HG03175 (cell line): ENCODE results near the gene CLDN15.
"Not testable (repeated sequence)": the region's sequence is repeated elsewhere in the genome, so short reads cannot be mapped to it uniquely, and the experiment has no call there.

Experiments
- ATAC-seq: cut with Tn5 transposase; IDR thresholded peaks from one replicate; pipeline ENCODE4 v1.9.1; 2021; ENCODE audit warnings: mild to moderate bottlenecking, moderate library complexity; ENCODE audit not compliant: unreplicated experiment

CLDN15 gene

DNA sequence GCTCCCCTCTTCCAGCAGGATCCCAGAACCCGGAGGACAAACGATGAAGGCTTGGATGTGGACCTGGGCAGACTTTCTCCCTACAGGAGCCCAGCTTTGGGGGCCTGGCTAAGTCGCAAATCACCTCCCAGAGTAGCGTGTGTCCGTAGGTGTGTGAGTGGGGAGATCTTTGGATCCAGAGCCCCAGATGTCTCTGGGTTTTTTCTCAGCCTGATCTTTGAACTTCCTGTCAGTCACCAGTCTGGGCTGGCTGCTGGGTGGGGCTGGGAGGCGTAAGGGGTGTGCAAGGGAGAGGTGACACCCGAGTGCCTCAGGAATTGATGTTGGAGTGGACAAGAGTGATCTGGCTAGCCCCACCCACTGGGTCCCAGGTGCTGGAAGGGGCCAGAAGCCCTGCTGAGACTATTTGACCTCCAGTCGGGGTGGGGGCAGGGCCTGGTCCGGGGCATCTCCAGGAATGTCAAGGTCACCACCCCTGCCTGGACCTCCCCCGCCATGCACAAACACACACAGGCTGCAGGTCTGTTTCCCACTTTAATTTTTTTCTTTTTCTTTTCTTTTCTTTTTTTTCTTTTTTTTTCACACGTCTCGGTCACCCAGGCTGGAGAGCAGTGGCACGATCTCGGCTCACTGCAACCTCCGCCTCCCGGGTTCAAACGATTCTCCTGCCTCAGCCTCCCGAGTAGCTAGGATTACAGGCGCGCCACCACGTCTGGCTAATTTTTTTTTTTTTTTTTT is 36.6 kb downstream of the CLDN15 start, which contains the start of gene MOGAT3:
Gene MOGAT3, minus strand, starts transcription at position 175 of the 738 bp plus-strand sequence. CDS start 182 bp downstream, outside the sequence.
- no peak for ATAC-seq

DNA sequence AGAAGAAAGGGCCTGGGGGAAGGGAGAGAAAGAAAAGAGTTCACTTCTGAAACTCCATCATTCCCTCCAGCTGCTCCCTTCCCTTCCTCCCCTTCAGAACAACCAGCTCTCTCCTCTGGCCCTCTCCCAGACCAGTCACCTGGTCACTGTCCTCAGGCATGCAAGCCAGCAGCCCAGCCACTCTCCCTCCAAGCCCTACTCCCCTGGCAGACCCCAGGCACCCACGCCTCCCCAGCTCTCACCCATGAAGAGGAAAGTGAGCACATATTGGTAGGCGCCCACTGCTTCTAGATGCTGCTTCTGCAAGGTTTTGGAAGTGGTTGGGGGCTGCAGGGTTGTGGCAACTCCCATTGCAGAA is 37.1 kb downstream of the CLDN15 start:
- ATAC-seq: no peak

GRCh38 chr7:101199522-101199921 is 38.1 kb downstream of the CLDN15 start:
- not testable (repeated sequence) for ATAC-seq

GRCh38 chr7:101198476-101198875 is 39.1 kb downstream of the CLDN15 start:
- ATAC-seq: no peak

GRCh38 chr7:101197991-101198390 is 39.6 kb downstream of the CLDN15 start:
- ATAC-seq: no peak

- no peak for ATAC-seq
Measured at GRCh38 chr7:101195884-101196283, 41.7 kb downstream of the CLDN15 start.

DNA sequence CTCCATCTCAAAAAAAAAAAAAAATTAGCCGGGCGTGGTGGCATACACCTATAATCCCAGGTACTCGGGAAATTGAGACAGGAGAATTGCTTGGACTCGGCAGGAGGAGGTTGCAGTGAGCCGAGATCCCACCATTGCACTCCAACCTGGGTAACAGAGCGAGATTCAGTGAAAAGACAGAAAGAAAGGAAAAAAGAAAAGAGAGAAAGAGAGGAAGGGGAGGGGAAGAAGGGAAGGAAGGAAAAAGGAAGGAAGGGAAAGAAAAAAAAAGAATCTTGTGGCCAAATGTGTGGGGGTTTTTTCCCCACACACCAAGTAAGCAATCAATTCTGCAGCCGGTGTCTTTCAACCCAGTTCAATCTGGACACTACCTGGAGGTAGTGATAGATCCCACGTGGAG is 48.5 kb downstream of the CLDN15 start:
- ATAC-seq: no peak

GRCh38 chr7:101186844-101187428 is 50.7 kb downstream of the CLDN15 start:
- no peak for ATAC-seq

GRCh38 chr7:101186194-101186593 is 51.4 kb downstream of the CLDN15 start:
- no peak for ATAC-seq

DNA sequence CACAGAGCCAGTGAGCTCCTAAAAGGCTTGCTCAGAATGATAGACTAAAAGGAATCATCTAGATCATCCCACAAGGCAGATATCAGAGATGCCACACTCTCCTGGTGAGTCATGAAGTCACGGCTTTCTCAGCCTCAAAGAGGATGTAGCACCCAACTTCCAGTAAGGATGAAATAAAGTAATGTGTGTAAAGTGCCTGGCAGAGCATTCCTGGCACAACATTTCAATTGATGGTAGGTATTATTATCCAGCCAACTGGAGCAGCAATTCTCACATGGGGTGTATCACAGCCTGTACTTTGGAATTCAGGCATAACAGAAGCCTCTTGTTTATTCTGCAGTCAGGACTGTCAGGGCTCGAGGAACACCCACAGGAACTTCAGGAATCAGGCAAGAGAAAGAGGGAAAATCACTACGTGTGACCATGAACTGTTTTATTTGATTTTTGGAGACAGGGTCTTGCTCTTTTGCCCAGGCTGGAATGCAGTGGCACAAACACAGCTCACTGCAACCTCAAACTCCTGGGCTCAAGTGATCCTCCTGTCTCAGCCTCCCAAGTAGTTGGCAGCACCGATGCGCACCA is 52.3 kb downstream of the CLDN15 start:
- ATAC-seq: no peak
